HG02885 (cell line): ENCODE measurements around the gene STAC.
"Not testable (repeated sequence)": the region's sequence is repeated elsewhere in the genome, so short reads cannot be mapped to it uniquely, and the experiment has no call there.

Experiments
- ATAC-seq: cut with Tn5 transposase; IDR thresholded peaks from one replicate; pipeline ENCODE4 v1.9.1; 2021; ENCODE audit warnings: mild to moderate bottlenecking; ENCODE audit not compliant: unreplicated experiment, poor library complexity

STAC gene

DNA sequence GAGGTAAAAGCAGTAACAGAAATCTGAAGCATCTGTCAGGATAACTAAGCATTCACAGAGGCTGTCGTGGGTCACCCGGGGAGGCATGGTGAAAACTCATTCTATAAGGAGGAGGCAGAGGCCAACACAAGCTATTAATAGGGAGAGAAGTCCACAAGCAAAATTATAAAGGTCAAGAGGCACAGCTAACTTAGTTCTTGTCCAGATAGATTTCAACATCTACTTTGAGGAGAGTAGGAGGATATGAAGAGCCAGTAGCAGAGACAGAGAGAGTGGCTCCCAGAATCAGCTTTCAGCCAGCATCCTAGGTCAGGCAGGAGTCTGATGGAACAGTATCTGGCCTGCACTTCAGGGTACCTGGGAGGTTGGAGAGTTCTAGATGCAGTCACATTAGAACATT, 95.3 kb downstream of the STAC start:
- ATAC-seq, result no peak

GRCh38 chr3:36476286-36476942, 96.1 kb downstream of the STAC start:
- no peak for ATAC-seq

DNA sequence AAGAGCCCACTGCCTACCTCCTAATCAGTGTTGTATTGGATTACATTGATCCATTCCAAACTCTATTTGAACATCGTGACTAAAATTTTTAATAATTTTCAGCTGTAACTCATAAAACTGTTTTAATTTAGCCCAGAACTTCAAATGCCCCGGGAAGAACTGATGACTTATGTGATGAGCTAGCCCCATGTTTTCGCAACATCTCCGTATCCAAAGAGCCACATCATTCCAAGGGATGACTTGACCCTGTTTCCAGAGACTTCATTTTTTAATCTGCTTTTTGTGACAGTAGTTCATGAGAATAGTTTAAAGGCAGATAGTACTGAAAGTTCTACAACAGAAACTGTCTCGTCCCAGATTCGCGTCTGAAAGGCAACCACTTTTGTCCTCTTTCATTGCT, 97.4 kb downstream of the STAC start:
- ATAC-seq, result no peak

DNA sequence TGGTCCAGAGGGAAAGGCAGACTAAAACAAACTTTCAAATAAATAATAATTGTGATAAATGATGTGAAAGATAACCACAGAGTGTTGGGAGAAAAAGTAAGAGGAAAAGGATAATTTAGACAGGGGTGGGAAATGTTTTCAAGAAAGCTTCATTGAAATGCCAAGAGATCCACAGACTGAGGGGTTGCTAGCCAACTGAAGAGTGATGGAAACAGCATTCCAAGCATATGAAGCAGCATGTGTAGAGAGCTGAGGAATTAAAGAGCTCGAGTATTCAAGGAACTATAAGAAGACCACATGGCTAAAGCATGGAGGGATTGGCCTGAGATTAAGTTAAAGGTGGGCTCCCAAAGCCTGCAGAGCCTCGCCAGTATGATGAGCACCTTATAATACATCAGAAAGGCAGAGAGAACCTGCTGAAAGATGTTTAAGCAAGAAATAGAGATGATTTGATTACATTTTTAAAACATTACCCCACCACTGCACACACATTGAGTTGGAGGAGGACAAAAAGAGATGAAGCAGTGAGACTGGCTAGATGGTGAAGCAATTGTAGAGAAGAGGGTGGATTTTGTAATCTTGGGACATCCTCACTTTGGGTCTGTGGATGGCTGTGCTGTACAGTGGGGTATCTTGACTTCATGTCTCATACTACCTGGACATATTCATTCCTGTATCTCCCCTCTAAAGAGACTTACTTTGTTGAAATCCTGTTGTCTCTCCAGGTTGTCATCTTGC, 100.8 kb downstream of the STAC start:
- no peak for ATAC-seq

DNA sequence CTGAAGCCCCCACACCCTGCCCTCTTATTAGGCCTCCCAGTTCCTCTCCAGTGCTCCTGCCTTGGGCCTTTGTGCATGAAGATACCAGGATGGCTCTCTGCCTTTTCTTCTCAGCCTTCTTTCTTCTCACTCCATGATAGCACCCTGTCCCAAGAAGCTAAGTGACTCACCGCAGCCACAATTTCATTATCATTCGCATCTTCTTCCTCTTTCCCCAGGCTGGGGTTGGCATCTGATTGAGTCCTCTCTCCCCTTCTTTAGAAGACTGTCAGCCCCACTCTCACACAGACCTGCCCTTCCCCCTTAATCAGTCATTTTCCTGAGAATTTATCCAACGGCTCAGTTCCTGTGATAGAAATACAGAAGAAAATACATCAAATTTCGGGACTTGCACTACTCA, 102.0 kb downstream of the STAC start:
- no peak for ATAC-seq

DNA sequence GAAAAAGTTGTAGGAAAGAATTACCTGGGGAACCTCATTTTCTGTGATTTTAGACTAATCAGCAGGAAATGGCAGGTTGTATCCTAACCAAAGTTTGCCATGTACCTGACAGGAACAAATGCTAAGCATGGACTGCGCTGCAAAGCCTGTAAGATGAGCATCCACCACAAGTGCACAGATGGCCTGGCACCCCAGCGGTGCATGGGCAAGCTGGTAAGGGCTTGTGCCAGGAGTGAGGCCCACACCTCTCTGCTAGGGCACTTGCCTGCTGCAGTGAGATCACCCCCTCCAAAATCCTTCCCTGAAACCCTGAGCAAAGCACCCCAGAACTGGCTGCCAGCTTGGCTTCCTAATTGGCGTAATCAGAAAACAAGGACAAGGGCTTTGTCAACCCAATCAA, 102.6 kb downstream of the STAC start:
- ATAC-seq, result no peak

GRCh38 chr3:36483709-36484108, 103.4 kb downstream of the STAC start:
- ATAC-seq, result no peak

- ATAC-seq, result no peak
Observed at GRCh38 chr3:36484386-36484785, 104.1 kb downstream of the STAC start.

- no peak for ATAC-seq
Observed at GRCh38 chr3:36486009-36486795, 105.9 kb downstream of the STAC start.

GRCh38 chr3:36487616-36488015, 107.3 kb downstream of the STAC start:
- no peak for ATAC-seq

- no peak for ATAC-seq
Observed at GRCh38 chr3:36488077-36488789, 107.9 kb downstream of the STAC start.

GRCh38 chr3:36489101-36489500, 108.8 kb downstream of the STAC start:
- ATAC-seq, result no peak

DNA sequence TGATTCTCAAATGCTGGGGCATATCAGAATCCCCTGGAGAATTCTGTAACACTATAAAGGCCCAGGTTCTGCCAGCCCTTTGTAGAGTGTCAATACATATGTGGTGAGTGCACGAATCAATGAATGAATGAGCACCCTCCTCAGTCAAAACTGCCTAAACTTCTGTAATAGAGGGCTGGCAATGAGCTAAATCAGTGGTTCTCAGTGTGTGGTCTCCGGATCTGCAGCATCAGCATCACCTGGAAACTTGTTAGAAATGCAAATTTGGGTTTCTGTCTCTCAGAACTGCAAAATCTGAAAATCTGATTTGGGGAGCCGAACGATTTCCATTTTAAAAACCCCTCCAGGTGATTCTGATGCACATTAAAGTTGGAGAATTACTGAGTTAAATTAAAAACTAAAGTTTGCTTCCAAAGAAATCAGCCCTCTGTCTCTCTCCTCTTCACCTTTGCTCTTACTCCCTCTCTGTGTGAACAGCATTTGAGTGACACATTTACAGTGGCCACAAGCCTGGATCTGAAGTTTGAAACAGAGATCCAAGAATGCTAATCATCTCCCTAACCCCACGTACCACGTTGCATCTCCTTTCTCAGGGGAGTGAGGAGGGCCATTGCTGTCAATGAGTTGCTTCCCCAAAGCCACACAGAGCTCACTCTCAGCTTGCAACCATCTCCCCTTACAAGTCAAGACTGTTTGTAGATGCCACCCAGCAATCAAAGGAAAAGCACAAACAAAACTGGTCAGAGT, 109.5 kb downstream of the STAC start:
- no peak for ATAC-seq

DNA sequence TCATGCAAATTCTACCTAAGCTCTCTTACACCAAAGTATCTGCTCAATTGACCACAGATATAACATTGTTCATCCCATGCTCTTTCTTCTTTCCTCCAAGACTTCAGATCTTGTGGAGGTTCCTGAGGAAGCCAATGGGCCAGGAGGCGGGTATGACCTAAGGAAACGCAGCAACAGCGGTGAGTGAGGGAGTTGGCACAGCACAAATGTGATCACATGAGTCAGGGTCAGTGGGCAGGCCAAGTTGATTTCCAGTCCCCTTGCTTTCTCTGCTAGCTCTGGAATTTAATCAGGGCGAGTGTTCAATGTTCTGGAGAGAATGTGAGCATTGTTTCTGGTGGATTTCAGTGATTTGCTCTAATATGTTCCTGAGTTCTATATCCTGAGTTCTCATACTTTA, 112.7 kb downstream of the STAC start:
- no peak for ATAC-seq

DNA sequence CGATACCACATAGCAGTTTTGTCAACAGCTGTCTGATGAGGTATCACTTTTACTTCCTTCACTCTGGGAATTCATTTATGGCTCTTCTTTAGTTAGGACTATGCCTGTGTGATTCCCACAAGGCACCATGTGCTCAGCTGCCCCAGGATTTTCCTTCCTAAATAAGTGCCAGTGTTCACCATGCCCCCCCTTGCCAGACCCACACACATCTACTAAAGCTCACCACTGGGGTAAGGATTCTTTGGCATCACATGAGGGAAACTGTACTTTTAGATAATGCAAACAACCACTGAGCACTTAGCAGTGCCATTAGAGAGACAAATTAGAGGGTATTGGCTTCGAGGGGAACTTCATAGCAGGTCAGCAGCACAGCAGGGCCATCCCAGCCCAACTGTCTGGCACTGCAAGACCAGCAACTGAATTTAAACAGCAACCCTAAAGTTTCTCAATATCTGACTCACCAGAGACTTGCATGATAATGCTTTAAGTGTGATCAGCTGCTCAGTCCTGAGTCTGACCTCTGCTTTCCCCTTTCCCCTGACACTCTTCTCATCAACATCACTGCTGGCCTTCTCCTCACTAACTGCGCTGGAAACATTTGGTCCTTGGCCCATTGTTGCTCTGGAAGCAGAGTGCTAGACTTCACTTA, 114.3 kb downstream of the STAC start:
- ATAC-seq, result no peak

GRCh38 chr3:36496684-36497633, 116.7 kb downstream of the STAC start:
- no peak for ATAC-seq

GRCh38 chr3:36500053-36500452, 119.7 kb downstream of the STAC start:
- not testable (repeated sequence) for ATAC-seq

GRCh38 chr3:36501616-36502015, 121.3 kb downstream of the STAC start:
- ATAC-seq, result no peak
